NCI-H446 treated with DMSO at 0.1 percent for 48 hours (cell line): ENCODE data around the gene ZNF169.
"Not testable (repeated sequence)": the region's sequence is repeated elsewhere in the genome, so short reads cannot be mapped to it uniquely, and the experiment has no call there.

ENCODE experiments used
- DNase-seq: peaks from one replicate; lab custom pipeline; 2025; lab: John Stamatoyannopoulos, UW

Gene ZNF169

GRCh38 chr9:94259077-94259862, at the start of gene ZNF169:
Gene ZNF169, plus strand, starts transcription at chr9:94259298. Its CDS starts 19,515 bp downstream, at chr9:94278813.
- peak; percentile 34 for DNase-seq

DNA sequence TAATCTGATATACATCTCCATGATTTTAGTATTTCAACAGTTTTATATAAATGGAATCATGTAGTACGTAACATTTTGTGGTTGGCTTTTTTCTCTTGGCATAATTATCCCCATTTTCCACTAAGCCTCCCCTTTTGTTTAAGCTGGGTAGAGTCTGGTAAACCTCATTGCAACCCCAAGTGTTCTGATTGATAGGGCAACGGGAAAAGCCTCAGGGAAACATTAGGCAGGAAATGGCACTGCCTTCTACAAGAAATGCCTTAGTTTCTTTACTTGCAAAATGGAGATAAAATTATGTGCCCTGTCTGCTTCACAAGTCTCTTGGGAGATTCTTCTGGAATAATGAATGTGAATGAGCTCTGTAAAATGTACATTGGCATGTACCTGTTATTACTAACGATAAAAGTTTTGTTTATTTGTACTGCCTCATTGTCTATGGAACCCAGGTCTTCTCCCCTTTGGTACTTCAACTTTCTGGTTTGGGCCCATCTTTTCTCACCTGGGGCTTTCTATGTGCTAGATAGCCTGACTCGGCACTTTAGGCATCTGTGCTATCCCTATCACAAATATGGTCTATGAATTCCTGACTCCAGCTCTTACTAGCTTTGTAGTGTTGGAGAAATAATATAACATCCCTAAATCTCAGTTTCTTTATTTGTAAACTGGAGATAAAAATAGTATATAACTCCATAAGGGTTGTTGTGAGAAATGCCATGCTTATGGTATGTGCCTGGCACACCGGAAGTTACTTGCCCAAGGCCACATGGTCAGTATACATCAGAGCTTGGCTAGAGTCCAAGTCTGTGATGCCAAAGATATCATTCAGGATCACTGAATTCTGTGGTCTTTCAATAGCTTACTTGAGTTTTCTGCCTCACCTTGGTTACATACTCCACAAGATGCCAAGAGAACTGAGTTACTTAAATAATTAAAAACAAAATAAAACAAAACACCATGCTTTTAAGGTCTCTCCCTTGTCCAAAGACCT, 48.2 kb upstream of the ZNF169 start:
- DNase-seq, result no peak

DNA sequence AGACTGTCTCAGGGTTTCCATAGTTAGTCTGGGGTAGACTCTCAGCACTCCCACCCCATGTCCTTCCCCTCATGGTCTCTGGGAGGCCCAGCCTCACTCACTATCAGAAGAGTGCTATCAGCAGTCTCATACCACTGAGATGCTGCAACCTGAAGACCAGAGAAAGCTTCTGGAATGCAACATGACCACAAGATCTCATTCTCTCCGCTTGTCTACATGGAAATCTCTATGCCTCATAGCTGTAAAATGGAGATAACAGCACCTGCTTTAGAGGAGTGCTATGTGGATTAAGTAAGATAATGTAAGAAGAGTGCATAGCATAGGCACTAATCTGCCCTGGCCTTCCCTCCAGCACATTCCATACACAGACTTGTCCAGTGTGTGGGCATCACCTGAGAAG, 47.0 kb upstream of the ZNF169 start:
- no peak for DNase-seq

GRCh38 chr9:94212531-94212930, 46.6 kb upstream of the ZNF169 start:
- DNase-seq, result no peak

- DNase-seq, result peak; percentile 5
Measured at GRCh38 chr9:94213511-94214124, 45.5 kb upstream of the ZNF169 start.

- no peak for DNase-seq
Measured at GRCh38 chr9:94222870-94223269, 36.2 kb upstream of the ZNF169 start.

- DNase-seq, result not testable (repeated sequence)
Measured at GRCh38 chr9:94225413-94225812, 33.7 kb upstream of the ZNF169 start.

- DNase-seq, result no peak
Measured at GRCh38 chr9:94228616-94229015, 30.5 kb upstream of the ZNF169 start.

DNA sequence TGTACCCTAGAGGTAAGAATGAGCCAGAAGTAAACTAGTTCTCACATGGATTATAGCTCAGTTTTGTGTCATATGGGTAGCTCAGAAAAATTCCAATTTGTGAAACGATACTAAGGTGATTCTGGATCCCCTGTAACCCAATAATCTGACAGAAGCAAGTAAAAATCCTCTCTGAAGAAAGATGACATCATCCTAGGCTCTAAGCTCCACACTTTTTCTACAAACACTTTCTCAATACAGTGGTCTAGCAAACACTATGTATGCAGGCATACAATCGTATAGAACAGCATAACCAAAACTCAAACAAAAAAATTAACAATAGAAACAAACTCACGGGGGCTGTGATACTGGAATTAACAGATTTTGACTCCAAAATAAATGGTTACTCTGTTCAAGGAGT, 26.7 kb upstream of the ZNF169 start:
- DNase-seq, result no peak

DNA sequence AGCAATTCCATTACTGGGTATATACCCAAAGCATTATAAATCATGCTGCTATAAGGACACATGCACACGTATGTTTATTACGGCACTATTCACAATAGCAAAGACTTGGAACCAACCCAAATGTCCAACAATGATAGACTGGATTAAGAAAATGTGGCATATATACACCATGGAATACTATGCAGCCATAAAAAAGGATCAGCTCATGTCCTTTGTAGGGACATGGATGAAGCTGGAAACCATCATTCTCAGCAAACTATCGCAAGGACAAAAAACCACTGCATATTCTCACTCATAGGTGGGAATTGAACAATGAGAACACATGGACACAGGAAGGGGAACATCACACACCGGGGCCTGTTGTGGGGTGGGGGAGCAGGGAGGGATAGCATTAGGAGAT, 18.0 kb upstream of the ZNF169 start:
- not testable (repeated sequence) for DNase-seq

GRCh38 chr9:94245651-94246050, 13.4 kb upstream of the ZNF169 start:
- no peak for DNase-seq

DNA sequence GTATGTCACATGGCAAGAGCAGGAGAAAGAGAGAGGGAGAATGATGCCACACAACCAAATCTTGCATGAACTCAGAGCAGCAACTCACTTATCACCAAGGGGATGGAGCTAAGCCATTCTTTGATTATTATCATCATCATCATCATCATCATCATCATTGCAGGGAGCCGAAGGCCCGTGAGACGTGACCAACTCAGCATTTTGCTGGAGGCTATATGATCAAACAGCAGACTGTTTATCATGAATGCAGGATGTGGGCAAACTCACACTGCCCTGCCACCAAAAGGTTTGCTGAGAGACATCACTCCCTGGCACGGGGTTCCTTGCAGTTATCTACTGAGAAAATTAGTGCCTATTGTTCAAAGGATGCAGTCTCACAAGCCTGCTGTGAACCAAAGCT, 8.6 kb upstream of the ZNF169 start:
- DNase-seq, result no peak

GRCh38 chr9:94256007-94256406, 3.1 kb upstream of the ZNF169 start:
- no peak for DNase-seq

DNA sequence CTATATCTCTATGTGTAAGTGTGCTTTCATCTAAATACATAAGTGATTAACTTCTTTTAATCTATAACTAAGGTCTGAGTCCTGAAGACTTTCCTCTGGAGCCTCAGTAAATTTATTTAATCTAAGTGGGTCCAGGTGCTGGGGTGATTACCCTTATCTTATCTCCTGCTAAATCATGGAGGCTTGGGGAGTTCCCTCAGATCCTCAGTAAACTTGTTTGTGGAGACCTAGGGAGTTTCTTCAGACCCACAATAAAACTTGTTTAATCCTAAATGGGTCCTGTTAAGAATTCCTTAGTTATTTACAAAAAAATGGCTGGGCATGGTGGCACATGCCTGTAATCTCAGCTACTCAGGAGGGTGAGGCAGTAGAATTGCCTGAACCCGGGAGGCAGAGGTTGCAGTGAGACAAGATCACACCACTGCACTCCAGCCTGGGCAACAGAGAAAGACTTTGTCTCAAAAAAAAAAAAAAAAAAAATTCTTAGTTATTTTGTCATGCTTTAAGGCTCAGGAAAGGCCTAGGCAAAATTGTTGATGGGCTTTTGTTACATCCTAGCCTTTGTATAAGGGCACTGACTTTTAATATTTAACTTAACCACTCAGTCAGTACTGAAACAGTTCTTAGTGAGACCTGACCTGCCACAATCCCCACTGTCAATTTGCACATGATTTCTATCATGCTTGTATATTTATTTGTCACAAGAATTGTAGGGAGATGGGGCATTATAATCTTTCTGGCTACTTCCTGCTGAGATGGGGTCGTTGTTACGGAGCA, 6.7 kb downstream of the ZNF169 start:
- DNase-seq, result not testable (repeated sequence)

DNA sequence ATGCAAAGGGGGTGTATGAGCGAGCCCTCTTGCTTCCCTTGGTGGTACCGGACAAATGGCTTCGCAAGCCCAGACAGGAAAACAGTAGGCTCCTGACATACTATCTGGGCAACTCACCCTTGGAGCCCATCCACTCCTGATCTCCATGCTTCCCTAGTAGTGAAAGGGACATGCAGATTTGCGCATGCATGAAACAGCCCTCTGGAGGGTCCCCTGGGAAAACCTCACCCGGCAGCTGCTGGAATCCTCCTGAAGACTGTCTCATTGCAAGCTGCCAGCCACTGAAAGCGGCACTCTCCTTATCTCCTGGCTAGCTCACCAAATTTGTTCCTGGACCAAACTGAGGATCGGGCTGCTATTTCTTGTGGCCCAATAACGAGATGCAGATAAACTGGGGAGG, 10.2 kb downstream of the ZNF169 start:
- no peak for DNase-seq

DNA sequence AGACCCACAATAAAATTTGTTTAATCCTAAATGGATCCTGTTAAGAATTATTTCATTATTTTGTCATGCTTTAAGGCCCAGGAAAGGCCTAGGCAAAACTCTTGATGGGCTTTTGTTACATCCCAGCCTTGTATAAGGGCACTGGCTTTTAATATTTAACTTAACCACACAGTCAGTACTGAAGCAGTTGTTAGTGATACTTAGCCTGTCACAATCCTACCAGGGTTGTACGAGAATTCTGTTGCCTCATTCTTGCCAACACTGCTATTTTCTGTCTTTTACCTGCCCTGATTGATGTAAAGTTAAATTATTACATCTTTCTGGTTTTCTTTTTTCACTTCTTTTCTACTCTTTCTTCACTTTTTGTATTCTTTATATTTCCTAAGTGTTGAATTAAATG, 10.9 kb downstream of the ZNF169 start:
- no peak for DNase-seq

GRCh38 chr9:94277029-94277428, 17.9 kb downstream of the ZNF169 start:
- DNase-seq, result not testable (repeated sequence)

DNA sequence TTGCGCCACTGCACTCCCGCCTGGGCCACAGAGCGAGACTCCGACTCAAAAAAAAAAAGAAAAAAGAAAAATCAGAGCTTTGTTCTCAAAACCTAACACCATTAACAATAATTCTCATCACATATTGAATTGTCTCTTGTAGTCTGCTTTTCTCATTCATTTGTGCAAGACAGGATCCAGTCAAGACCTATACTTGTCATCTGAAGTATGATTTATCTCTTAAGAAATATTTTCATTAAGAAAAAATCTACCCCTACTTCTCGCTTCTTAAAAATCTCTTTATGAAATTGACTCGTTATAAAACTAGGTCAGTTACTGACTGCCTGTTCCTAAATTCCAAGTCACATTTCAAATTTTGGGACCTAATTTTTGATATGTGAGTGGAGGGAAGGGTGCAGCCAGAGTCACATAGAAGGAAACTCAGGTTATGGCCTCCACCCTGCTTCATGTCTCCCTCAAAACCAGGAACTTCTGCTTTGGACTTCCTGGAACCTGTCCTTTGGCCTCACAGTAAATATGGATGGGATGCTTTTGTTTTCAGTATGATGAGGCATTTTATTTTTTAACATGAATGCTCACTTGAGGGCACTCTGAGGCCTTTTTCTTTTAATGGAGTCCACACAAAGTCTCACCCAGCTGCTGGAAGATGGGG, 18.9 kb downstream of the ZNF169 start:
- no peak for DNase-seq

GRCh38 chr9:94280409-94280989, 21.4 kb downstream of the ZNF169 start:
- no peak for DNase-seq

DNA sequence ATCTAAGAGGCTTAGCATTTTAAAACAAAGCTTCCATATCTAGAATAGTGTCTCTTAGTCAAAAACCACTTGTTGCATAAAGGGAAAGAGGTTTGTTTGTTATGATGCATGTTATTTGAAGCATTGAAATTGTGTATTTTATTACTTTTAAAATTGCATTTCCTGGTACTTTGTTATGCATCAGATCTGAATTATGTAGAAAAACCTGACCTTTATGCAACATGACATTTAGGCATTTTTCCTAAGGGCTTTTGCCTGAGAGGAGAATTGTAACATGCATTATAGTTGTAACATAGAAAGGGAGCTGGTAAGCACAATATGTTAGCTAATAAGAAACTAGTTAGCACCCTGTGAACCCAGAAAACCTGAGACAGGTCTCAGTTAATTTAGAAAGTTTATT, 22.0 kb downstream of the ZNF169 start:
- no peak for DNase-seq

- no peak for DNase-seq
Measured at GRCh38 chr9:94286116-94286515, 27.0 kb downstream of the ZNF169 start.
